Esophagus muscularis mucosa (tissue), 4 donors: ENCODE results near the gene SOSTDC1. TPM values are rescaled to one million over a fixed set of nuclear protein-coding genes. Genes with fewer than 3 reads are reported as not detected.
A peak's percentile ranks its signal among the peaks of the same experiment; 100 is the strongest.

Experiments
- DNase-seq: peaks from one replicate; pipeline ENCODE4 v3.0.0-alpha.2; 2017; ENCODE audit errors: extremely low spot score
- H3K27ac ChIP-seq, 4 donors: fragments of 200-600 bp; sonication (generic); replicated peaks in 1 of 4; 1 replicate in 3 of 4; 2 replicates in 1 of 4; pipeline ENCODE4 v1.5.1; 2016 to 2019; ENCODE audit warnings: mild to moderate bottlenecking in 1 of 4
- H3K27me3 ChIP-seq, 4 donors: fragments of 200-600 bp; sonication (generic); one replicate each; pipeline versions ENCODE4 v1.5.1 to v1.6.0; 2016 to 2019
- H3K36me3 ChIP-seq, 4 donors: fragments of 200-600 bp; sonication (generic); one replicate each; pipeline ENCODE4 v1.5.1; 2016 to 2019
- H3K4me1 ChIP-seq, 4 donors: fragments of 200-600 bp; sonication (generic); one replicate each; pipeline ENCODE4 v1.5.1; 2016 to 2019
- H3K4me3 ChIP-seq, 4 donors: fragments of 200-600 bp; sonication (generic); 1 replicate in 2 of 4; 2 replicates in 2 of 4; pipeline ENCODE4 v1.5.1; 2016 to 2019; ENCODE audit warnings: mild to moderate bottlenecking in 4 of 4, moderate library complexity in 1 of 4
- H3K9me3 ChIP-seq, 4 donors: fragments of 200-600 bp; sonication (generic); 1 replicate in 3 of 4; 2 replicates in 1 of 4; pipeline ENCODE4 v1.5.1; 2016 to 2019
- EP300 ChIP-seq: sonication (generic); formaldehyde crosslinking; IDR thresholded peaks from one replicate; pipeline ENCODE4 v1.6.1; 2017; ENCODE audit warnings: antibody characterized with exemption
- POLR2A ChIP-seq: fragments of 450-650 bp; IDR thresholded peaks from one replicate; pipeline ENCODE4 v1.6.1; 2017; ENCODE audit warnings: antibody characterized with exemption, moderate library complexity, mild to moderate bottlenecking, low read depth
- POLR2AphosphoS5 ChIP-seq, 2 donors: sonication (generic); formaldehyde crosslinking; IDR thresholded peaks; one replicate each; pipeline ENCODE4 v1.6.1; 2017; ENCODE audit warnings: antibody characterized with exemption in 2 of 2
- WGBS: methylation state at CpG from one replicate; pipeline ENCODE4 v1.1.5; 2018; 5-methylcytosine and 5-hydroxymethylcytosine counted together
- intact Hi-C: fragments of 100-400 bp; cut with DNase I; formaldehyde crosslinking; loops from one replicate; pipeline ENCODE4 v1.15.1; 2023
- total RNA-seq, 4 donors: library from RNA; depleted of rRNA; stranded (reverse); fragments of >200 nt; gene quantifications; one replicate each; pipeline versions ENCODE4 v1.1.0 to v1.2.1, GENCODE V29; 2016
- TF ChIP-seq, protein P1 (sequence below), 3 experiments: fragments of 200-600 bp in 2 of 3; fragments of 450-650 bp in 1 of 3; sonication (generic) in 2 of 3; IDR thresholded peaks; one replicate each; pipeline ENCODE4 v1.5.1; 2017 to 2019; ENCODE audit warnings: antibody characterized with exemption in 3 of 3, mild to moderate bottlenecking in 2 of 3, moderate library complexity in 1 of 3

Gene SOSTDC1
- total RNA-seq, 4 donors from 2014 or later, result 0.71 to 1.2 (median 0.83) TPM; not detected in 1

DNA sequence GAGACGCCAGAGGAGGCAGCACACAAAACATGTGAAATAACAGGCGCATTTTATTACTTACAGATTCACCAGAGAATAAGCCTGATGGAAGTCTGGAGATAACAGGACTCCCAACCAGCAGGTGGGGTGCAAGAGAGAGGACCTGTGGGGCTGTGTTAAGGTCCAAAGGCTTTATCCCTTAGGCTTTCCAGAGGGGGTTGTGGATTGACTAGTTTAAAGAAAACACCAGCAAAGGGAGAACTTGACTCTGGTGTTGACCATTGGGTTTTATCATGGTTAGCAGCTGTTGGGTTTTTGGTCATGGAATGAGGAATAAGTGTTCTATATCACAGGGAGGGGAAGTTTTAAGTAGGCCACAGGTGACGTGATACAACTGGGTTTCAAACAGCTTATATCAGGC lies 42.6 kb downstream of the SOSTDC1 start:
- TF ChIP-seq EP300, result no peak
- TF ChIP-seq POLR2A, result no peak
- TF ChIP-seq, protein P1, sequence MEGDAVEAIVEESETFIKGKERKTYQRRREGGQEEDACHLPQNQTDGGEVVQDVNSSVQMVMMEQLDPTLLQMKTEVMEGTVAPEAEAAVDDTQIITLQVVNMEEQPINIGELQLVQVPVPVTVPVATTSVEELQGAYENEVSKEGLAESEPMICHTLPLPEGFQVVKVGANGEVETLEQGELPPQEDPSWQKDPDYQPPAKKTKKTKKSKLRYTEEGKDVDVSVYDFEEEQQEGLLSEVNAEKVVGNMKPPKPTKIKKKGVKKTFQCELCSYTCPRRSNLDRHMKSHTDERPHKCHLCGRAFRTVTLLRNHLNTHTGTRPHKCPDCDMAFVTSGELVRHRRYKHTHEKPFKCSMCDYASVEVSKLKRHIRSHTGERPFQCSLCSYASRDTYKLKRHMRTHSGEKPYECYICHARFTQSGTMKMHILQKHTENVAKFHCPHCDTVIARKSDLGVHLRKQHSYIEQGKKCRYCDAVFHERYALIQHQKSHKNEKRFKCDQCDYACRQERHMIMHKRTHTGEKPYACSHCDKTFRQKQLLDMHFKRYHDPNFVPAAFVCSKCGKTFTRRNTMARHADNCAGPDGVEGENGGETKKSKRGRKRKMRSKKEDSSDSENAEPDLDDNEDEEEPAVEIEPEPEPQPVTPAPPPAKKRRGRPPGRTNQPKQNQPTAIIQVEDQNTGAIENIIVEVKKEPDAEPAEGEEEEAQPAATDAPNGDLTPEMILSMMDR (IDR thresholded peaks at IDR 0.05), result no peak
- TF ChIP-seq POLR2AphosphoS5 (IDR thresholded peaks at IDR 0.05), result no peak
- H3K9me3 ChIP-seq, result no peaks in the 10 kb centered on the region
- H3K27ac ChIP-seq, result peak overlapping the region; percentile 94 to 99 (median 97)
- no peak for DNase-seq
- no peaks in the 10 kb centered on the region for H3K27me3 ChIP-seq
- peaks cover 15 to 28% (median 26%) of the 10 kb centered on the region in 4 donors for H3K4me1 ChIP-seq
- H3K36me3 ChIP-seq, result no peaks in the 10 kb centered on the region
- intact Hi-C loops, result no loop called here
- WGBS, result 95% methylated on average over 3 of the region's 3 CpGs
- no peak overlapping the region for H3K4me3 ChIP-seq

DNA sequence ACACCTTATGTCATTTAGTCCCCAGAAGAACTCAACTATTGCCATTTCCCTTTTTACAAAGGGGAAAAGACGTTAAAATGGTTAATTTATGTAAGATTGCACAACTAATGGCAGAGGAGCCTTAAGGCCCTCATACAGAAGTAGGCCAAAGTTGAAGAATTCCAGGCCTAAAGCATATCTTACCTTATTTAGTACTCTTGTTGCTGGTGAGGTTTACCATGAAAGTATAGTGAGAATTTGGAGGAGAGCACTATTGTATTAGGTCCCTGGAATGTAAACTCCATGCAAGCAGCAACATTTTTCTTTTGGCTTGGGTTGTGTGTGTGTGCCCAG lies 43.5 kb downstream of the SOSTDC1 start:
- H3K4me1 ChIP-seq, result peaks cover 15 to 28% (median 26%) of the 10 kb centered on the region in 4 donors
- no peaks in the 10 kb centered on the region for H3K9me3 ChIP-seq
- peak overlapping the region; percentile 94 to 99 (median 97) for H3K27ac ChIP-seq
- intact Hi-C loops, result no loop called here
- H3K4me3 ChIP-seq, result peak overlapping the region; percentile 72 to 76 (median 76)
- no peak for DNase-seq
- H3K27me3 ChIP-seq, result no peaks in the 10 kb centered on the region
- 14% methylated on average over 1 of the region's 1 CpG for WGBS
- H3K36me3 ChIP-seq, result no peaks in the 10 kb centered on the region
- TF ChIP-seq POLR2AphosphoS5 (IDR thresholded peaks at IDR 0.05) (no peak), EP300 (no peak), POLR2A (no peak)
- TF ChIP-seq, protein P1 (IDR thresholded peaks at IDR 0.05), result no peak

DNA sequence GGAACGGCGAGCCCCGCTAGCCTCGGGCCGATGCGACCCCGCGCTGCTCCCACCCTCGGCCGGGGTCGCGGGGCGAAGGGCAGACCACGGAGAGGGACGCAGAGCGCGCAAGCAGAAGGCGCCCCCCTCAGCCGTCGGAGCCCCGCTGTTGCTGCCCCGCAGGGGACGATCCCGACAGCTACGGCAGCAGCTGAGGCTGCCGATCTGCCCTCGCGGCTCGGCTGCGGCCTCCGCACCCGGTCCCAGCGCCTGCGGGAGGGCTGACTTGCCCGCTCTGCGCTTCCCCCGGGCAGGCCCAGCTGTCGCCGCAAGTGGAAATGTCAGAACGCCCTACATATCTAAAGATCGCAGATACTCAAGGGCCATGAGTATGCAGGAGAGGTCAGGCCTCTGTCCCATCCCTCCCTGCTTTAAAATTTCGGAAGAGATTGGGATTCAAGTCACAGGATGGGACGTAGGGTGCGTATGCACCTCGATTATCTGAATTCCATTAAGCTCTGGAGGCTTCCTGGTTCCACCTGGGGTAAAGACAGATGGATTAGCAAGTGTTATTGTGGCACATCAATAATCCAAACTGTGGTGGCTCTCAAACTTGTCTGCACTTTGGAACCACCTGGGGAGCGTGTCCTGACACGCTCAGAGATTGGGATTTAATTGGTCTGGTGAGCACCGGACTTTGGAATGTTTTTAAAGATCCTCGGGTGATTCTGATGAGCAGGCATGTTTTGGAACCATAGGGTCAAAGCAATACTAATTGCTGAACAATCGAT lies 44.0 kb downstream of the SOSTDC1 start, which contains the start of gene CRPPA:
TSS of gene CRPPA (minus strand) at position 206 of the 770 bp plus-strand sequence. CDS start 216 bp downstream, outside the sequence.
- H3K4me1 ChIP-seq, result peaks cover 15 to 28% (median 26%) of the 10 kb centered on the region in 4 donors
- H3K27ac ChIP-seq, result peak within 1 kb of the TSS; percentile 94 to 99 (median 97)
- no peaks in the 10 kb centered on the region for H3K9me3 ChIP-seq
- no peaks in the 10 kb centered on the region for H3K27me3 ChIP-seq
- H3K36me3 ChIP-seq, result no peaks in the 10 kb centered on the region
- WGBS, result 11% methylated on average over 15 of the region's 50 CpGs
- intact Hi-C loops, result no loop called here
- no peak for DNase-seq
- H3K4me3 ChIP-seq, result peak within 1 kb of the TSS; percentile 72 to 76 (median 76)
- TF ChIP-seq EP300 (no peak), POLR2AphosphoS5 (IDR thresholded peaks at IDR 0.05) (peak in 1 of 2 donors; percentile 56)

DNA sequence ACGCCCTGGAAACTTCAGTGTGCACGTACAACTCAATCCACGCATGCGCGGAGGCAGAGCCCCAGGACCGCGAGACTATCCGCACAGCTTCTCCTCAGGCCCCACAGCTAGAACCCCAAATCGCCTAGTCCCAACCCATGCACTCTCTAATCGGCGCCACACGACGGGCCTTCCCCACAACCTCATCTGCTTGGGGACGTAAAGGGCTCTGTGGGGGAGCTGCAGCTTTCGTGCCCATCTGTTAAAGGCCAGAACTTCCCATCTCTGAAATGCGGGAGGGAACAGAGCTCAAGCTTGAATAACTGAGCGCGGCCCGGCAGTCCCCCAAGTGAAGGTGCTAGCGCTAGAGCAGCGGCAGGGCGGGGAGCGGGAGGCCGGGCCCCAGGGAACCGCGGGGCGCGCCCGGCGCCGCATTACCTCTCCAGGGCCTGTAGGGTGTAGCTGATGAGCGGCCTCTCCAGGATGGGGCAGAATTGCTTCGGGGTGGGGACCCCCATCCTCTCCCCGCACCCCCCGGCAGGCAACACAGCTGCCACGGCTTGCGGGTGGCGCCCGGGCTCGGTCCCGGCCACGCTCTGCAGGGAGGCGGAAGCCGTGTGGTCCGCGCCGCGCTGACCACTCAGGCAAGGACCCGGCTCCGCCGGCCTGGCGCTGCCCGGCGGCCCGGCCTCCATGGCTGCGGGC lies 44.7 kb downstream of the SOSTDC1 start:
- H3K4me3 ChIP-seq, result peak overlapping the region; percentile 72 to 76 (median 76)
- peak; percentile 93 for DNase-seq
- intact Hi-C loops, result no loop called here
- no peaks in the 10 kb centered on the region for H3K36me3 ChIP-seq
- H3K27me3 ChIP-seq, result no peaks in the 10 kb centered on the region
- no peaks in the 10 kb centered on the region for H3K9me3 ChIP-seq
- H3K27ac ChIP-seq, result peak overlapping the region; percentile 94 to 99 (median 97)
- 0% methylated on average over 16 of the region's 56 CpGs for WGBS
- TF ChIP-seq POLR2AphosphoS5 (IDR thresholded peaks at IDR 0.05) (peak; percentile 89 to 97), EP300 (no peak), POLR2A (peak; percentile 16)
- TF ChIP-seq, protein P1 (IDR thresholded peaks at IDR 0.05), result peak in 1 of 3 experiments; percentile 52
- peaks cover 15 to 28% (median 26%) of the 10 kb centered on the region in 4 donors for H3K4me1 ChIP-seq

DNA sequence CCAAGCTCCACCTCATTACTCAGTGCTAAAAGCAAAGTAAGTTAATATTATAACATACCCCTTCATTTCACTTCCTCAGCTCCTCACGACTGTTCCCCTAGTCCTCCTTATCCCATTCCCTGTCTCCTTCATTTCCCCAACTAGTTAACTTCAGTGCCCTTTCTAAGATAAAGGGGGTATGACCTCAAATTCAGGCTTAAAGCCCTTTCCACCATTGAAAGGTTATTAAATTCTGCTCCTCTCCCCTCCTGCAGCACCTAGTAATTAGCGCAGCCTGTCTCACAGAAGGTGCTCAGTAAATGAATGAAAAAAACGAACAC lies 45.2 kb downstream of the SOSTDC1 start:
- no peak for DNase-seq
- no peaks in the 10 kb centered on the region for H3K27me3 ChIP-seq
- TF ChIP-seq EP300 (no peak), POLR2A (no peak), POLR2AphosphoS5 (IDR thresholded peaks at IDR 0.05) (no peak)
- TF ChIP-seq, protein P1 (IDR thresholded peaks at IDR 0.05), result no peak
- intact Hi-C loops, result no loop called here
- peak overlapping the region; percentile 94 to 99 (median 97) for H3K27ac ChIP-seq
- H3K36me3 ChIP-seq, result no peaks in the 10 kb centered on the region
- peak overlapping the region; percentile 72 to 76 (median 76) for H3K4me3 ChIP-seq
- no peaks in the 10 kb centered on the region for H3K9me3 ChIP-seq
- WGBS, result 0% methylated on average over 3 of the region's 3 CpGs
- peaks cover 15 to 28% (median 26%) of the 10 kb centered on the region in 4 donors for H3K4me1 ChIP-seq
